ENCODE data around the gene LENEP. TPM values are rescaled to one million over a fixed set of nuclear protein-coding genes. Genes with fewer than 3 reads are reported as not detected.

The LENEP gene
- total RNA-seq, 1 experiment from 2014 or later, result 0.42 TPM

DNA sequence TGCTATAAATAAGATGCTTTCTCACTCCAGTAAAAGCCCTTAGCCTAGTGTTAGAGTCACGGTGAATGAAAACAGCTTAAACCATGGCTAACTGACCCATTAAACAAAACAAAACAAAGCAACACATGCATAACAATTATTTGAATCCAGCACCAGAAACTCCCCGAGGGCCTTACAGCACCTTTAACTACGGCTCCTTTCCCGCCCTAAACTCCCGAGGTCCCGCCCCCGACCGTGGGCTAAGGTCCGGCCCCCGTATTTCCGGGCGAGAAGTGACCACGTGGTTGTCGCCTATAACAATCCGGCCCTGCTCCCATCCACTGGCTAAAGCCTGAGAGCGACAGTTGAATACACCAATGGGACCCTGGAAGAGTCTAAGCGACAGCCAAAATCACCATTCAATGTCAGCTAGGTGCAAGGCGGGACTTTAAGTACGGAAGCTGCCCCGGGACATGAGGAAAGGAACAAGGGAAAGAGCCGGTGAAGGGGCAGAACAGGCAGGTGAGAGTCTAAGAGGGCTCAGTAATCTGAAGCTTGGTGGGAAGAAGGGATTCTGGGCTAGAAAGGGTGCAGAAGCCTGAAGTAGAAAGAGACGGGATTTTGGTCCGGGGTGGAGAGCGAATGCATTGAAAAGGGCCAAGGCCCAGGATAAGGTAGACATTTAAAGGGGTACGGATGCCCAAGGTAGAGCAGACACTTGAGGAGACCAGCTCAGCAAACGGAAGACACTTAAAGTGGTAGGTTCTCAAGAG is 10.3 kb upstream of the LENEP start, which contains the start of gene FLAD1 (continued):
- TF ChIP-seq ZFX (IDR thresholded peaks at IDR 0.05), result peak; percentile 29; the same call in 1 of the 2 replicates
- TF ChIP-seq CEBPB (IDR thresholded peaks at IDR 0.05; ENCODE audit: low read depth), result no peak
- no peak for TF ChIP-seq RAD21 (IDR thresholded peaks at IDR 0.05; ENCODE audit: low read depth)
- TF ChIP-seq EGR1 (IDR thresholded peaks at IDR 0.05; ENCODE audit: low read depth), result no peak
- TF ChIP-seq SRF (IDR thresholded peaks at IDR 0.05; ENCODE audit: low read depth), result no peak

DNA sequence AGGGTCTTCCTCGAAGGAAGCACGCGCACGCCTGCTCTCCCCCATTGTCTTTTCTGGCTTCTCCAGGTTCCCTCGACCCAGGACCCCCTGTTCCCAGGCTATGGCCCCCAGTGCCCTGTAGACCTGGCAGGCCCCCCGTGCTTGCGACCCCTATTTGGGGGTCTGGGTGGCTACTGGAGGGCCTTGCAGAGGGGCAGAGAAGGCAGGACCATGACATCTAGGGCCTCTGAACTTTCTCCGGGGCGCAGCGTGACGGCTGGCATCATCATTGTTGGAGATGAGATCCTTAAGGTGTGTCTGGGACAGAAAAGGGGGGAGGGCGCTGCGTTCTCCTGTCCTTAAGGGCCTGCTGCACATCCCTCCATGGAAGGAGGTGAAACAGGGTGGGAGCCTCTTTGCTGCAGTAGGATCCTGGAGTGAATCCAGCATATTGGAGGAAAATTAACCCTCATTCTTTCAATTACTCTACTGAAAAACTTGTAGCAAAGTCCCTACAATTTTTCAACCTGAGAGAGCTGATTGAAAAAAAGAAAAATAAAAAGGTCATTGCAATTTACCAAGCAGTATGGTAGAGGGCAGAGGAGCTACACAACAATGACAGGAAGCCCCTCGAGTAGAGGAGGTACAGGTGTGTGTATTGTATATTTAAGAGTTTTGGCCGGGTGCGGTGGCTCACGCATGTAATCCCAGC is 9.5 kb upstream of the LENEP start:
- H3K36me3 ChIP-seq (ENCODE audit: control insufficient read depth in 1 of 2, insufficient read depth in 2 of 2, low read length in 2 of 2), result peaks cover 19 to 28% of the 10 kb centered on the region in 2 experiments; a peak in 3 of 4 replicates
- intact Hi-C loops (cut with micrococcal nuclease), result no loop called here
- H3K4me2 ChIP-seq (ENCODE audit: low read length), result peak overlapping the region; percentile 93
- ChIA-PET CTCF (interaction anchor here (1.3 to 3.2 kb wide), 5 partner anchors 10 to 210 kb away, joined by 3 to 25 read pairs (median 4); partner anchors contain the start of gene CKS1B), POLR2A (interaction anchor here (0.6 to 3.7 kb wide), 7 partner anchors 9 to 55 kb away, joined by 3 to 46 read pairs (median 4); partner anchors contain the start of genes LENEP, PMVK and SHC1), RAD21 (ENCODE audit: low non-redundant PET in 1 of 2, low total read pairs in 2 of 2, uncharacterized antibody in 2 of 2, unreplicated experiment in 2 of 2) (interaction anchor here in 1 of 2 experiments (1.1 kb wide), 1 partner anchor 10 kb away, joined by 3 read pairs; no protein-coding TSS in a partner anchor)
- no peak for TF ChIP-seq EZH2 (IDR thresholded peaks at IDR 0.05)
- no peak for TF ChIP-seq ELF1 (IDR thresholded peaks at IDR 0.05; ENCODE audit: borderline replicate concordance, low read depth)
- no peak for TF ChIP-seq POLR2AphosphoS5 (IDR thresholded peaks at IDR 0.05; ENCODE audit: low read depth, low read length)
- no peak for TF ChIP-seq TCF7L2 (IDR thresholded peaks at IDR 0.05; ENCODE audit: borderline replicate concordance, extremely low read depth, insufficient read depth, insufficient read length)
- TF ChIP-seq EZH2phosphoT487 (IDR thresholded peaks at IDR 0.05; ENCODE audit: borderline replicate concordance), result no peak
- no peak for TF ChIP-seq ZBTB33 (IDR thresholded peaks at IDR 0.05; ENCODE audit: extremely low read depth, insufficient replicate concordance, low read length)
- TF ChIP-seq FOSL1 (IDR thresholded peaks at IDR 0.05; ENCODE audit: low read depth), result no peak
- no peak for TF ChIP-seq ZFX (IDR thresholded peaks at IDR 0.05)
- no peak for TF ChIP-seq EGR1 (IDR thresholded peaks at IDR 0.05; ENCODE audit: low read depth)
- TF ChIP-seq CTCF (IDR thresholded peaks at IDR 0.05 in 2 of 3, conservative IDR thresholded peaks at IDR 0.05 in 1 of 3; ENCODE audit: borderline replicate concordance in 1 of 3, insufficient read depth in 1 of 3, low read depth in 2 of 3, low read length in 2 of 3), result no peak
- TF ChIP-seq SRF (IDR thresholded peaks at IDR 0.05; ENCODE audit: low read depth), result no peak
- TF ChIP-seq ATF3 (IDR thresholded peaks at IDR 0.05), result no peak
- no peak for TF ChIP-seq JUND (IDR thresholded peaks at IDR 0.05)
- no peak for TF ChIP-seq CEBPB (IDR thresholded peaks at IDR 0.05; ENCODE audit: low read depth)
- TF ChIP-seq SP1 (IDR thresholded peaks at IDR 0.05; ENCODE audit: low read depth), result no peak
- no peak for TF ChIP-seq RAD21 (IDR thresholded peaks at IDR 0.05; ENCODE audit: low read depth)
- peaks cover 10 to 26% of the 10 kb centered on the region in 2 experiments; a peak in 3 of 4 replicates for H3K4me1 ChIP-seq (ENCODE audit: control insufficient read depth in 1 of 2, insufficient read depth in 2 of 2, low read length in 2 of 2)
- H3K9me2 ChIP-seq (ENCODE audit: insufficient read depth), result no peaks in the 10 kb centered on the region
- H3K27ac ChIP-seq (ENCODE audit: low read depth, low read length), result peak overlapping the region; percentile 68
- no peaks in the 10 kb centered on the region for H3K27me3 ChIP-seq (ENCODE audit: insufficient read depth, low read length)
- DNase-seq (ENCODE audit: low read depth, low spot score) (no peak), ATAC-seq (no peak)
- BruUV-seq (replicated peaks), result no TSS peak
- peak overlapping the region; percentile 90 for H3K9ac ChIP-seq (ENCODE audit: low read length)
- H3K79me2 ChIP-seq (ENCODE audit: insufficient read depth, low read length), result peaks cover 77% of the 10 kb centered on the region
- H2AFZ ChIP-seq (ENCODE audit: low read depth, low read length, poor library complexity, severe bottlenecking), result no peak overlapping the region
- peak overlapping the region; percentile 84 to 92 for H3K4me3 ChIP-seq (replicated peaks in 1 of 2; ENCODE audit: low read depth in 1 of 2, low read length in 2 of 2)
- H4K20me1 ChIP-seq (ENCODE audit: insufficient read depth), result no peaks in the 10 kb centered on the region
- H3K9me3 ChIP-seq (ENCODE audit: control insufficient read depth in 1 of 2, insufficient read depth in 1 of 2, low read depth in 1 of 2, low read length in 2 of 2), result no peaks in the 10 kb centered on the region

All from HCT116 (cell line).